ENCODE data around the gene GPLD1.

The GPLD1 gene

DNA sequence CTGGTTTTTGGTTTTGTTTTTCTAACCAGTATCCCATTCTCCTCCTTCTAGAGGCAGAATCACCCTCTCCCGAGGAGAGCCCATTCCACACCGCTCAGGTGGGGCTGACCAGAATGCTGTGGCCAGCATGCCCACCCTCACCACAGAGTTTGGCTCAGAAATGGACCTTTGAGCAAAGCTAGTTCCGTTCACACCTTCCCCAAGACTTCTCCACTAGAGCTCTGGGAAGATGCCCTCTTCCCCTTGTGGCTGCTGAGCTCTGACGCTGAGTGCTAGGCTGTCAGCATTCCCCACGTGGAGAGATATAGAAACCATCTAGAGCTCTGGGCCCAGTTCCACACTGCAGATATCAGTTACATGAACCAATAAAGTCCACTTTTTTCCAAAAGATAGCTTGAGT is 7.9 kb downstream of the GPLD1 start:
- no peak overlapping the region for H3K27ac ChIP-seq (ENCODE audit: low read depth, low read length)
- no peaks in the 10 kb centered on the region for H3K36me3 ChIP-seq (ENCODE audit: control insufficient read depth in 1 of 2, insufficient read depth in 2 of 2, low read length in 2 of 2)
- H3K9ac ChIP-seq (ENCODE audit: low read depth in 1 of 2, low read length in 2 of 2), result no peak overlapping the region
- no peak overlapping the region for H3K4me3 ChIP-seq (ENCODE audit: low read depth in 1 of 2, low read length in 2 of 2)
- H3K4me1 ChIP-seq (ENCODE audit: control insufficient read depth in 1 of 2, insufficient read depth in 2 of 2, low read length in 2 of 2), result no peaks in the 10 kb centered on the region
- no peaks in the 10 kb centered on the region for H3K9me3 ChIP-seq (ENCODE audit: control insufficient read depth in 1 of 2, low read length in 2 of 2)
- H3K27me3 ChIP-seq (ENCODE audit: control insufficient read depth in 1 of 2, insufficient read depth in 2 of 2, low read length in 2 of 2), result no peaks in the 10 kb centered on the region

DNA sequence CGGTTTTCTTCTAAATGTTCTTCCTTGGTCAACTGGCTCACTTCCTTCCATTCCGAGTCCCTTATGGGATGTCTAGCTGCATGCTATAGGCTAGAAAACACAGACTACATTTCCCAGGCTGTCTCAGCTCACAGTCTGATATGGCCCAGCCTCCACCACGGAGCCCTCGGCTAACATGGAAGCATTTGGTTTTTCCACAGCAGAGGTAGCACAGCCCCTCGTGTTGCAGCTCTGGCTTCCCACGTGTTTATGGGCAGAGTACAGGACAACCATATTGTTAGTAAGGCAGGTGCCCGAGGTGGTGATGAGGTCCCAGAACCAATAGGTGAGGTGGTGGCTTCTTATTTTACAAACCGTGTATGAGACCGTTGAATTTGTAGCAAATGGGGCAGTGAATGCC is 8.7 kb downstream of the GPLD1 start:
- Histone ChIP-seq H3K9ac (ENCODE audit: low read depth in 1 of 2, low read length in 2 of 2) (no peak overlapping the region), H3K36me3 (ENCODE audit: control insufficient read depth in 1 of 2, insufficient read depth in 2 of 2, low read length in 2 of 2) (no peaks in the 10 kb centered on the region)

DNA sequence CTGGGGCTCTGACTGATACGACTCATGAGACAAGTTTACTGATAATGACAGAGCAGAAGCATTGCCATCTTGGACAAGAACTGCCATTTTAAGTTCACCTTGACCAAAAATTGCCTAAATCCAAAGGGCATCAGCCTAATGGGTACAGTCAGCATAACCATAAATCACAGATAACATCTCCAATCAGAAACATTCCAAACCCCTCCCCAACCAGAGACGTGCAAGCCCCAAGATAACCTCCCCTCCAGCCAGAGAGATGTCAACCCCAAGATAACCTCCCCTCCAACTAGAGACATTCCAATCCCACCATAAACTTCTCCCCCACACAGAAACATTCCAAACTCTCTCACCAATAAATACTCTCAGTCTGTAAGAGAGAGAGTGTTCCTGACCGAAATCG is 10.5 kb downstream of the GPLD1 start:
- Histone ChIP-seq H3K27ac (ENCODE audit: low read depth, low read length) (no peak overlapping the region), H3K9ac (ENCODE audit: low read depth in 1 of 2, low read length in 2 of 2) (no peak overlapping the region), H3K9me3 (ENCODE audit: control insufficient read depth in 1 of 2, low read length in 2 of 2) (no peaks in the 10 kb centered on the region), H3K36me3 (ENCODE audit: control insufficient read depth in 1 of 2, insufficient read depth in 2 of 2, low read length in 2 of 2) (no peaks in the 10 kb centered on the region), H3K4me3 (ENCODE audit: low read depth in 1 of 2, low read length in 2 of 2) (no peak overlapping the region), H3K4me1 (ENCODE audit: control insufficient read depth in 1 of 2, insufficient read depth in 2 of 2, low read length in 2 of 2) (no peaks in the 10 kb centered on the region), H3K27me3 (ENCODE audit: control insufficient read depth in 1 of 2, insufficient read depth in 2 of 2, low read length in 2 of 2) (no peaks in the 10 kb centered on the region)

More for the DNA sequence above, 8.7 kb downstream of the GPLD1 start:
- Histone ChIP-seq H3K9me3 (ENCODE audit: control insufficient read depth in 1 of 2, low read length in 2 of 2) (no peaks in the 10 kb centered on the region), H3K27me3 (ENCODE audit: control insufficient read depth in 1 of 2, insufficient read depth in 2 of 2, low read length in 2 of 2) (no peaks in the 10 kb centered on the region), H3K4me3 (ENCODE audit: low read depth in 1 of 2, low read length in 2 of 2) (no peak overlapping the region), H3K4me1 (ENCODE audit: control insufficient read depth in 1 of 2, insufficient read depth in 2 of 2, low read length in 2 of 2) (no peaks in the 10 kb centered on the region), H3K27ac (ENCODE audit: low read depth, low read length) (no peak overlapping the region)

DNA sequence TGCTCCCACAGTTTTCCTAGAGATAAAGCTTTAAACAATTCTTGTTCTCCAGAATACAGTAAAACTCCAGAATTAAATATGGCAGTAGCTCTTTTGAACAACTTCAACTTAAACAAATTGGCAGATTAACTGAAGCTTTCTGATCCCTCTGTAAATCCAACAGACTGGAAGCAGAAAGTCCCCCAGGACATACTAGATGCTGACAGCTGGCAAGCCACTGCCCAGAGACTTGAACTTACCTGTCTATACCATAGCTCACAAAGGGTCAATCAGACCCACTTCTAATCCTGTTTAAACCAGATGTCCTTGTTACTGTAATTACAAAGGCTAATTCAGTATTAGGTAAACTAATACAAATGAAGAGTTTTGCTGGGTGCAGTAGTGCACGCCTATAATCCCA is 12.3 kb downstream of the GPLD1 start:
- no peaks in the 10 kb centered on the region for H3K4me1 ChIP-seq (ENCODE audit: control insufficient read depth in 1 of 2, insufficient read depth in 2 of 2, low read length in 2 of 2)

DNA sequence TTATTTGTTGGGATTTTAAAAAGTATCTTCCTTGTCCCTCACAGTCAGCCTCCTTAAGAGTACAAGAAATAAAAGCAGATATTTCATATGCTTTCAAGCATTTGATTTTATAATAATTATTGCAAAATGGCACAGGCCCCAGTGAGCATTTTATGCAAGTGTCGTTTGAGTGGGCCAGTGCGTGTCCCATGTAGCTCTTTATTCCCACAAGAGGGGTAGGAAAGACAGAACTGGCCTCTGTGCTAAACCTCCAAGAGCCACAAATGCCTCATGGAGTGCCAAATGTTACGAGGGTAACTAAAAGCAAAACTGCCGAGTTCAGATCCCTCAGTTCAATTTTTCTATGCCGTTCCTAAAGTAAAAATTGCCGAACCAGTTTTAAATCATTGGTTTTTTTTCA is 12.7 kb downstream of the GPLD1 start:
- no peaks in the 10 kb centered on the region for H3K27me3 ChIP-seq (ENCODE audit: control insufficient read depth in 1 of 2, insufficient read depth in 2 of 2, low read length in 2 of 2)
- H3K9ac ChIP-seq (ENCODE audit: low read depth in 1 of 2, low read length in 2 of 2), result no peak overlapping the region
- no peaks in the 10 kb centered on the region for H3K36me3 ChIP-seq (ENCODE audit: control insufficient read depth in 1 of 2, insufficient read depth in 2 of 2, low read length in 2 of 2)
- H3K4me1 ChIP-seq (ENCODE audit: control insufficient read depth in 1 of 2, insufficient read depth in 2 of 2, low read length in 2 of 2), result no peaks in the 10 kb centered on the region
- no peak overlapping the region for H3K4me3 ChIP-seq (ENCODE audit: low read depth in 1 of 2, low read length in 2 of 2)
- H3K27ac ChIP-seq (ENCODE audit: low read depth, low read length), result no peak overlapping the region
- H3K9me3 ChIP-seq (ENCODE audit: control insufficient read depth in 1 of 2, low read length in 2 of 2), result no peaks in the 10 kb centered on the region

More for the DNA sequence above, 12.3 kb downstream of the GPLD1 start:
- Histone ChIP-seq H3K27me3 (ENCODE audit: control insufficient read depth in 1 of 2, insufficient read depth in 2 of 2, low read length in 2 of 2) (no peaks in the 10 kb centered on the region), H3K36me3 (ENCODE audit: control insufficient read depth in 1 of 2, insufficient read depth in 2 of 2, low read length in 2 of 2) (no peaks in the 10 kb centered on the region), H3K9ac (ENCODE audit: low read depth in 1 of 2, low read length in 2 of 2) (no peak overlapping the region), H3K9me3 (ENCODE audit: control insufficient read depth in 1 of 2, low read length in 2 of 2) (no peaks in the 10 kb centered on the region), H3K4me3 (ENCODE audit: low read depth in 1 of 2, low read length in 2 of 2) (no peak overlapping the region), H3K27ac (ENCODE audit: low read depth, low read length) (no peak overlapping the region)

DNA sequence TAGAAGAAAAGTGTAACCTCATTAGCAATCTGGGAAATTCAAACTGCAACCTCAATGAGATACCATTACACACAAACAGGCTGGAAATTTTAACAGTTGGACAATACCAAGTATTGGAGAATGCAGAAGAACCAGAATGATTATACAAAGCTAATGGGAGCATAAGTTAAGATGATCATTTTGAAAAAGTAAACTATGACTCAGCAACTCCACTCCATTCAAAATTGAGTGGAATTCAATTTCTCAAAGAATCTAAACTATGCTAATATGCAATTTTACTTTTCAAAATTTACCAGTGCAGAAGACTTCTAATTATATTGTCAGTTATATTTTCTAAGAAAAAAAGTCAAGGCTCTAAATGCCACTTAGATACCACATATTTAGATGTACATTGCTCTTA is 17.2 kb downstream of the GPLD1 start:
- Histone ChIP-seq H3K36me3 (ENCODE audit: control insufficient read depth in 1 of 2, insufficient read depth in 2 of 2, low read length in 2 of 2) (no peaks in the 10 kb centered on the region), H3K4me3 (ENCODE audit: low read depth in 1 of 2, low read length in 2 of 2) (no peak overlapping the region)

DNA sequence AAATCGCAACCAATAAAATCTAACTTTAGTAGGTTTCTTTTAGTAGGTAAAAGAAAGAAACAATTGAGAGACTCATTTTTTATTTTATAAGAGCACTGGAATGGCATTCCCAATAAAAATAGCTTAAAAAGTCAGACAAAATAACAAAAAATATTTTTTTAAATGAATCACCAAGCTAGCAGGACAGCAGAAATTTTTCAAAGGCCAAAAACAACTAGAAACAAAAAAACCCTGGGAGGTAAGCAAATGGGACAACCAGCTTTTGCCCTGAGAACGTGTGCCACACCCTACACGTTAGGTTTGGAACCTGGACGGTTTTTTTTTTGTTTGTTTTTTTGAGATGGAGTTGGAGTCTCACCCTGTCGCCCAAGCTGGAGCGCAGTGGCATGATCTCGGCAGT is 19.6 kb downstream of the GPLD1 start:
- Histone ChIP-seq H3K27me3 (ENCODE audit: control insufficient read depth in 1 of 2, insufficient read depth in 2 of 2, low read length in 2 of 2) (no peaks in the 10 kb centered on the region), H3K4me3 (ENCODE audit: low read depth in 1 of 2, low read length in 2 of 2) (no peak overlapping the region), H3K27ac (ENCODE audit: low read depth, low read length) (no peak overlapping the region), H3K36me3 (ENCODE audit: control insufficient read depth in 1 of 2, insufficient read depth in 2 of 2, low read length in 2 of 2) (no peaks in the 10 kb centered on the region), H3K9me3 (ENCODE audit: control insufficient read depth in 1 of 2, low read length in 2 of 2) (no peaks in the 10 kb centered on the region), H3K4me1 (ENCODE audit: control insufficient read depth in 1 of 2, insufficient read depth in 2 of 2, low read length in 2 of 2) (no peaks in the 10 kb centered on the region), H3K9ac (ENCODE audit: low read depth in 1 of 2, low read length in 2 of 2) (no peak overlapping the region)

More for the DNA sequence above, 17.2 kb downstream of the GPLD1 start:
- no peak overlapping the region for H3K9ac ChIP-seq (ENCODE audit: low read depth in 1 of 2, low read length in 2 of 2)
- no peaks in the 10 kb centered on the region for H3K27me3 ChIP-seq (ENCODE audit: control insufficient read depth in 1 of 2, insufficient read depth in 2 of 2, low read length in 2 of 2)
- no peak overlapping the region for H3K27ac ChIP-seq (ENCODE audit: low read depth, low read length)
- no peaks in the 10 kb centered on the region for H3K9me3 ChIP-seq (ENCODE audit: control insufficient read depth in 1 of 2, low read length in 2 of 2)
- H3K4me1 ChIP-seq (ENCODE audit: control insufficient read depth in 1 of 2, insufficient read depth in 2 of 2, low read length in 2 of 2), result no peaks in the 10 kb centered on the region

DNA sequence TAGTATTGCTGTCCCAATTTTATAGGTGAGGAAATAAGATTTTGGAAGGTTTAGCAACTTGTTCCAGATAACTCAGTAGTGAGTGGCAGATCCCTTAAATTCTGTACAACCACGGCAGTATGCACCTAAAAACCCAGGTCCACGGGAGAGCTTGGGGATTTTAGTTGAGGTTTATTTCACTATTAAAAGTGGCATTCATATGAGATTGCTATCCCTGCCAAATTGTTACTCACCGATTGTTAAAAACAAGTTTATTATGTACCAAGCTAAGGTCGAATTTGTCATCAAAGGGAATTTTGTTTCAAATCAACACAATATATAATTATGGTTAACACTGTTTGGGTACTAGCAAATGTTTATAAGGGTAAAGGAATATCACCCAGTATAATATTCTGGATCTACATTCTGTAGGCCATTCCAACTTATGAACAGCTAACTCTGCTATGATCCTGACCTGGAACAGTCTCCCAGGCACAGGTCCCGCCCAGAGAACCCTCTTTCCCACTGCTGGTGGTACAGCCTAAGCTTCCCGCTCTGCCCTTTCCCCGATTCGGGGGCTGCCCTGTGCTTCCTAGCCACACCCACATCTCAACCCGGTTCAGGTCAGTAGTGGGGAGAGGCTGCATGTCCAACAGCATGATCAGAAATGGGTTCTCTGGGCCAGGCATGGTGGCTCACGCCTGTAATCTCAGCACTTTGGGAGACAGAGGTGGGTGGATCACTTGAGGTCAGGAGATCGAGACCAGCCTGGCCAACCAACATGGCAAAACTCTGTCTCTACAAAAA is 24.9 kb downstream of the GPLD1 start:
- H3K27ac ChIP-seq (ENCODE audit: low read depth, low read length), result no peak overlapping the region

DNA sequence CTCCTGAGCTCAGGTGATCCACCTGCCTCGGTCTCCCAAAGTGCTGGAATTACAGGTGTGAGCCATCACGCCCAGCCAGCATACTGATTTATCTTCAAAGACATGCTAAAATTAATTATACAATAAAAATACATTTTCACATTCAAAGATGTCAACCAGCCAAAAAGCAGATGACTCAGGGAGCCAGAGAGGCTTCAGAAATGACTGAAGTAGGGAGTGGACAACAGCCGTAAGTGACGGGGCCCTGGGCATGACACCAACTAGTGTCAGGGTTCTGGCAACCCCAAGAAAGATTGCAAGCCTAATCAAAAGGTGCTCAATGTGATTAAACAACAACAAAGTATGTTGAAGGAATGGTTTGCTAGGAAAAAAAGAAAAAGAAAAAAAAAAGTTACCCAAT is 28.4 kb downstream of the GPLD1 start:
- Histone ChIP-seq H3K27me3 (ENCODE audit: control insufficient read depth in 1 of 2, insufficient read depth in 2 of 2, low read length in 2 of 2) (no peaks in the 10 kb centered on the region), H3K36me3 (ENCODE audit: control insufficient read depth in 1 of 2, insufficient read depth in 2 of 2, low read length in 2 of 2) (no peaks in the 10 kb centered on the region), H3K9me3 (ENCODE audit: control insufficient read depth in 1 of 2, low read length in 2 of 2) (no peaks in the 10 kb centered on the region), H3K4me3 (ENCODE audit: low read depth in 1 of 2, low read length in 2 of 2) (no peak overlapping the region), H3K9ac (ENCODE audit: low read depth in 1 of 2, low read length in 2 of 2) (no peak overlapping the region), H3K4me1 (ENCODE audit: control insufficient read depth in 1 of 2, insufficient read depth in 2 of 2, low read length in 2 of 2) (no peaks in the 10 kb centered on the region), H3K27ac (ENCODE audit: low read depth, low read length) (no peak overlapping the region)

More for the DNA sequence above, 24.9 kb downstream of the GPLD1 start:
- no peaks in the 10 kb centered on the region for H3K36me3 ChIP-seq (ENCODE audit: control insufficient read depth in 1 of 2, insufficient read depth in 2 of 2, low read length in 2 of 2)
- H3K4me3 ChIP-seq (ENCODE audit: low read depth in 1 of 2, low read length in 2 of 2), result no peak overlapping the region
- H3K4me1 ChIP-seq (ENCODE audit: control insufficient read depth in 1 of 2, insufficient read depth in 2 of 2, low read length in 2 of 2), result no peaks in the 10 kb centered on the region
- H3K9ac ChIP-seq (ENCODE audit: low read depth in 1 of 2, low read length in 2 of 2), result no peak overlapping the region
- H3K27me3 ChIP-seq (ENCODE audit: control insufficient read depth in 1 of 2, insufficient read depth in 2 of 2, low read length in 2 of 2), result no peaks in the 10 kb centered on the region
- H3K9me3 ChIP-seq (ENCODE audit: control insufficient read depth in 1 of 2, low read length in 2 of 2), result no peaks in the 10 kb centered on the region

DNA sequence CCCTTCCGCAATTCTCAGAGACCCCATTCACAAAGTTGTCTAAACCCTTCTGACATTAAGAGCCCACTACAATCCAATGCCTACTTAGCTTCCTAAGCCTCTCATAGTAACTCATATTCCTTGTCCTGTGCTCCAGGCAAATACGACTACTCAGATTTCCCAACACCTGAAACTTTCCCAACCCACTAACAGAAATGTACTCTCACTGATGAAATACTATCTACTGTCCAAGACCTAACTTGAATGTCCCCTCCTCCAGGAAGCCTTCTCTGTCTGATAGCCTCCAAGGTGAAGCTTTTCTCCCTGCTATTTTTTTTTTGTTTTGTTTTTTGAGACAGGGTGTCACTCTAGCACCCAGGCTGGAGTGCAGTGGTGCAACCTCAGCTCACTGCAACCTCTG is 30.4 kb downstream of the GPLD1 start:
- no peak overlapping the region for H3K27ac ChIP-seq (ENCODE audit: low read depth, low read length)
- H3K9ac ChIP-seq (ENCODE audit: low read depth in 1 of 2, low read length in 2 of 2), result no peak overlapping the region
- H3K9me3 ChIP-seq (ENCODE audit: control insufficient read depth in 1 of 2, low read length in 2 of 2), result no peaks in the 10 kb centered on the region
- H3K27me3 ChIP-seq (ENCODE audit: control insufficient read depth in 1 of 2, insufficient read depth in 2 of 2, low read length in 2 of 2), result no peaks in the 10 kb centered on the region
- H3K4me1 ChIP-seq (ENCODE audit: control insufficient read depth in 1 of 2, insufficient read depth in 2 of 2, low read length in 2 of 2), result no peaks in the 10 kb centered on the region
- no peaks in the 10 kb centered on the region for H3K36me3 ChIP-seq (ENCODE audit: control insufficient read depth in 1 of 2, insufficient read depth in 2 of 2, low read length in 2 of 2)
- no peak overlapping the region for H3K4me3 ChIP-seq (ENCODE audit: low read depth in 1 of 2, low read length in 2 of 2)

Measured in duodenal mucosa (tissue), 2 donors.